Frontal cortex (tissue), 4 donors: ENCODE measurements around the gene RNF227. TPM values are rescaled to one million over a fixed set of nuclear protein-coding genes. Genes with fewer than 3 reads are reported as not detected.
A peak's percentile ranks its signal among the peaks of the same experiment; 100 is the strongest.

Source experiments
- DNase-seq, 2 donors: peaks; one replicate each; pipeline ENCODE4 v3.0.0; 2012; ENCODE audit warnings: low spot score in 2 of 2
- FAIRE-seq: peaks from 2 replicates; lab custom pipeline; 2012; peaks lifted over from hg19 to GRCh38; lab: Jason Lieb, UNC
- total RNA-seq: library from RNA; depleted of rRNA; stranded (reverse); fragments of >200 nt; gene quantifications from one replicate; pipeline ENCODE4 v1.2.3, GENCODE V29; 2014
- donor health status: control.
- donor health status: control.
- donor health status: control.

RNF227 gene
- total RNA-seq, 1 donor from 2014 or later = 8.2 TPM

GRCh38 chr17:7931709-7932482 is 15.8 kb upstream of the RNF227 start, which contains the start of the genes CNTROB and TRAPPC1:
Gene CNTROB, plus strand, starts transcription at chr17:7932206. Its CDS starts 874 bp downstream, at chr17:7933080.
Gene TRAPPC1, minus strand, starts transcription at chr17:7931946. Its CDS starts 117 bp downstream, at chr17:7931829.
- peak; percentile 72 for FAIRE-seq
- peak; percentile 97 to 99 for DNase-seq

- DNase-seq (no peak), FAIRE-seq (no peak)
Measured at GRCh38 chr17:7930841-7931631, 14.9 kb upstream of the RNF227 start.

- peak; percentile 71 to 83 for DNase-seq
- no peak for FAIRE-seq
Measured at GRCh38 chr17:7929158-7930023, 13.3 kb upstream of the RNF227 start, which contains the start of gene KCNAB3. Gene KCNAB3, minus strand, starts transcription at chr17:7929856. Its CDS starts 421 bp downstream, at chr17:7929435.

- no peak for FAIRE-seq
- DNase-seq = no peak
Measured at GRCh38 chr17:7927596-7927995, 11.5 kb upstream of the RNF227 start.

- DNase-seq (peak; percentile 73 to 83), FAIRE-seq (no peak)
Measured at GRCh38 chr17:7922845-7923628, 6.9 kb upstream of the RNF227 start.

- DNase-seq (peak in 1 of 2 donors; percentile 20), FAIRE-seq (no peak)
Measured at GRCh38 chr17:7922269-7922844, 6.3 kb upstream of the RNF227 start.

GRCh38 chr17:7916808-7917207 is 719 bp upstream of the RNF227 start:
- DNase-seq (no peak), FAIRE-seq (no peak)

- FAIRE-seq (no peak), DNase-seq (no peak)
Measured at GRCh38 chr17:7916385-7916682, 245 bp upstream of the RNF227 start.

- DNase-seq (no peak), FAIRE-seq (no peak)
Measured at GRCh38 chr17:7915179-7915610, 894 bp downstream of the RNF227 start.

GRCh38 chr17:7912927-7913524 is 3.1 kb downstream of the RNF227 start:
- peak; percentile 67 to 71 for DNase-seq
- FAIRE-seq = no peak

GRCh38 chr17:7911116-7911515 is 5.0 kb downstream of the RNF227 start:
- FAIRE-seq (no peak), DNase-seq (no peak)

- no peak for FAIRE-seq
- DNase-seq = no peak
Measured at GRCh38 chr17:7910711-7911110, 5.4 kb downstream of the RNF227 start.

GRCh38 chr17:7910281-7910680 is 5.8 kb downstream of the RNF227 start:
- DNase-seq (no peak), FAIRE-seq (no peak)

- FAIRE-seq (no peak), DNase-seq (no peak)
Measured at GRCh38 chr17:7909089-7909488, 7.0 kb downstream of the RNF227 start.

GRCh38 chr17:7903154-7904103 is 12.7 kb downstream of the RNF227 start:
- FAIRE-seq (no peak), DNase-seq (no peak)

GRCh38 chr17:7897773-7898172 is 18.3 kb downstream of the RNF227 start:
- FAIRE-seq = no peak
- DNase-seq = peak; percentile 57 to 59

GRCh38 chr17:7897090-7897489 is 19.0 kb downstream of the RNF227 start:
- DNase-seq (no peak), FAIRE-seq (no peak)
